ENCODE results near the gene SNX17.

GRCh38 chr2:27320958-27321543 lies 49.4 kb upstream of the SNX17 start:
- TF ChIP-seq CTCF (IDR thresholded peaks at IDR 0.05) (peak in 1 of 5 experiments; percentile 21), POLR2A (IDR thresholded peaks at IDR 0.05) (no peak)
